Left forelimb (tissue), 1 donor: ENCODE measurements around the gene IQGAP1.
"Not testable (repeated sequence)": the region's sequence is repeated elsewhere in the genome, so short reads cannot be mapped to it uniquely, and the experiment has no call there.

Source experiments
- DNase-seq: peaks from one replicate; pipeline ENCODE4 v3.0.0-alpha.2; 2018; ENCODE audit warnings: low spot score

IQGAP1 gene

GRCh38 chr15:90387534-90388461 lies at the start of gene IQGAP1:
IQGAP1 (plus strand) TSS chr15:90388242; CDS start chr15:90388342, 100 bp downstream.
- peak; percentile 97 for DNase-seq

GRCh38 chr15:90338532-90338931 lies 49.5 kb upstream of the IQGAP1 start:
- no peak for DNase-seq

- no peak for DNase-seq
Observed at GRCh38 chr15:90340345-90340744, 47.7 kb upstream of the IQGAP1 start.

GRCh38 chr15:90343302-90343790 lies 44.7 kb upstream of the IQGAP1 start:
- no peak for DNase-seq

GRCh38 chr15:90344662-90345061 lies 43.4 kb upstream of the IQGAP1 start:
- DNase-seq, result no peak

- no peak for DNase-seq
Observed at GRCh38 chr15:90345857-90346256, 42.2 kb upstream of the IQGAP1 start.

- not testable (repeated sequence) for DNase-seq
Observed at GRCh38 chr15:90347431-90348065, 40.5 kb upstream of the IQGAP1 start.

- DNase-seq, result no peak
Observed at GRCh38 chr15:90348456-90348855, 39.6 kb upstream of the IQGAP1 start.

- DNase-seq, result no peak
Observed at GRCh38 chr15:90349072-90349471, 39.0 kb upstream of the IQGAP1 start.

- no peak for DNase-seq
Observed at GRCh38 chr15:90349821-90350220, 38.2 kb upstream of the IQGAP1 start.

- no peak for DNase-seq
Observed at GRCh38 chr15:90351479-90352106, 36.4 kb upstream of the IQGAP1 start.

GRCh38 chr15:90352107-90352893 lies 35.7 kb upstream of the IQGAP1 start, which contains the start of gene ZNF774:
ZNF774 (plus strand) TSS chr15:90352284; CDS start chr15:90354661, 2,377 bp downstream.
- DNase-seq, result peak; percentile 91

- DNase-seq, result no peak
Observed at GRCh38 chr15:90354986-90355385, 33.1 kb upstream of the IQGAP1 start.

GRCh38 chr15:90358124-90359033 lies 29.7 kb upstream of the IQGAP1 start:
- DNase-seq, result no peak

- DNase-seq, result no peak
Observed at GRCh38 chr15:90360746-90361145, 27.3 kb upstream of the IQGAP1 start.

GRCh38 chr15:90362936-90363212 lies 25.2 kb upstream of the IQGAP1 start:
- no peak for DNase-seq

GRCh38 chr15:90364251-90364650 lies 23.8 kb upstream of the IQGAP1 start:
- no peak for DNase-seq

- DNase-seq, result no peak
Observed at GRCh38 chr15:90365414-90366055, 22.5 kb upstream of the IQGAP1 start.

- no peak for DNase-seq
Observed at GRCh38 chr15:90367576-90367975, 20.5 kb upstream of the IQGAP1 start.

- no peak for DNase-seq
Observed at GRCh38 chr15:90375071-90375470, 13.0 kb upstream of the IQGAP1 start.
